DOHH2 (cell line): ENCODE results near the gene TPCN1.
A peak's percentile ranks its signal among the peaks of the same experiment; 100 is the strongest.

Source experiments
- H3F3A ChIP-seq: fragments of 200-600 bp; sonication (generic), shearing (Covaris generic); 2 replicates; pipeline ENCODE4 v1.6.0; 2016; ENCODE audit warnings: antibody characterized with exemption, mild to moderate bottlenecking; ENCODE audit not compliant: control insufficient read depth, insufficient read depth
- H3K27ac ChIP-seq: fragments of 200-600 bp; sonication (generic); 2 replicates; pipeline ENCODE4 v1.5.1; 2014; ENCODE audit warnings: low read depth, mild to moderate bottlenecking, low read length, moderate library complexity
- H3K27me3 ChIP-seq: fragments of 200-600 bp; sonication (generic); 2 replicates; pipeline ENCODE4 v1.6.1; 2014; ENCODE audit warnings: mild to moderate bottlenecking, low read length, mixed read lengths; ENCODE audit not compliant: control insufficient read depth
- H3K36me3 ChIP-seq: fragments of 200-600 bp; sonication (generic); 2 replicates; pipeline ENCODE4 v1.6.1; 2014; ENCODE audit warnings: mild to moderate bottlenecking, low read length, moderate library complexity, mixed read lengths; ENCODE audit not compliant: control insufficient read depth
- H3K4me1 ChIP-seq: fragments of 200-600 bp; sonication (generic); 2 replicates; pipeline ENCODE4 v1.6.1; 2014; ENCODE audit warnings: mild to moderate bottlenecking, low read length, mixed read lengths; ENCODE audit not compliant: control insufficient read depth
- H3K4me2 ChIP-seq: fragments of 200-600 bp; sonication (generic); 2 replicates; pipeline ENCODE4 v1.6.0; 2014; ENCODE audit warnings: mild to moderate bottlenecking, low read length, moderate library complexity
- H3K4me3 ChIP-seq: fragments of 200-600 bp; sonication (generic); 2 replicates; pipeline ENCODE4 v1.5.1; 2014; ENCODE audit warnings: mild to moderate bottlenecking, low read length, mixed read lengths
- H3K79me2 ChIP-seq: fragments of 200-600 bp; sonication (generic); 2 replicates; pipeline ENCODE4 v1.6.1; 2014; ENCODE audit warnings: mild to moderate bottlenecking, low read length, mixed read lengths; ENCODE audit not compliant: control insufficient read depth
- H3K9me2 ChIP-seq: fragments of 200-600 bp; sonication (generic); replicated peaks from 2 replicates; pipeline ENCODE4 v1.6.1; 2014; ENCODE audit warnings: mild to moderate bottlenecking, low read length, mixed read lengths; ENCODE audit not compliant: control insufficient read depth
- H3K9me3 ChIP-seq: fragments of 200-600 bp; sonication (generic); 2 replicates; pipeline ENCODE4 v1.6.1; 2014; ENCODE audit warnings: antibody characterized with exemption, low read length, mixed read lengths; ENCODE audit not compliant: control insufficient read depth, insufficient read depth
- H4K20me1 ChIP-seq: fragments of 200-600 bp; sonication (generic); 2 replicates; pipeline ENCODE4 v1.6.0; 2014; ENCODE audit warnings: low read depth, mild to moderate bottlenecking, antibody characterized with exemption, low read length, moderate library complexity; ENCODE audit not compliant: control insufficient read depth, insufficient read depth
- CTCF ChIP-seq: fragments of 200-600 bp; sonication (generic); IDR thresholded peaks from one replicate; pipeline ENCODE4 v1.5.1; 2014; ENCODE audit warnings: antibody characterized with exemption, mild to moderate bottlenecking, low read depth, low read length; ENCODE audit not compliant: poor library complexity, severe bottlenecking
- EZH2phosphoT487 ChIP-seq: fragments of 200-600 bp; sonication (generic); IDR thresholded peaks from 2 replicates; pipeline ENCODE4 v1.6.1; 2017; ENCODE audit warnings: borderline replicate concordance, mild to moderate bottlenecking, antibody characterized with exemption, low read length, moderate library complexity, mixed read lengths

TPCN1 gene

GRCh38 chr12:113232089-113232839, 11.0 kb downstream of the TPCN1 start:
- no peaks in the 10 kb centered on the region for H3K9me3 ChIP-seq
- peak overlapping the region; percentile 64 for H3K4me2 ChIP-seq
- peak overlapping the region; percentile 55 for H3K4me3 ChIP-seq
- peaks cover 83% of the 10 kb centered on the region for H3K79me2 ChIP-seq
- H3F3A ChIP-seq: peaks cover 31% of the 10 kb centered on the region
- H3K27ac ChIP-seq: peak overlapping the region; percentile 83
- H3K9me2 ChIP-seq: no peaks in the 10 kb centered on the region
- no peaks in the 10 kb centered on the region for H4K20me1 ChIP-seq
- no peaks in the 10 kb centered on the region for H3K27me3 ChIP-seq
- TF ChIP-seq CTCF (no peak), EZH2phosphoT487 (no peak)
- peaks cover 98% of the 10 kb centered on the region for H3K4me1 ChIP-seq
- H3K36me3 ChIP-seq: peaks cover 98% of the 10 kb centered on the region

GRCh38 chr12:113232840-113233585, 11.7 kb downstream of the TPCN1 start:
- TF ChIP-seq CTCF (peak; percentile 80), EZH2phosphoT487 (no peak)
- Histone ChIP-seq H3K4me3 (peak overlapping the region; percentile 55), H3K9me3 (no peaks in the 10 kb centered on the region), H3F3A (peaks cover 25% of the 10 kb centered on the region), H3K9me2 (no peaks in the 10 kb centered on the region), H3K79me2 (peaks cover 84% of the 10 kb centered on the region), H3K4me1 (peaks cover 98% of the 10 kb centered on the region), H3K27ac (peak overlapping the region; percentile 83), H3K27me3 (no peaks in the 10 kb centered on the region), H3K4me2 (peak overlapping the region; percentile 64), H3K36me3 (peaks cover 98% of the 10 kb centered on the region), H4K20me1 (no peaks in the 10 kb centered on the region)

GRCh38 chr12:113233967-113234366, 12.7 kb downstream of the TPCN1 start:
- no peak for TF ChIP-seq CTCF
- no peak for TF ChIP-seq EZH2phosphoT487
- peaks cover 83% of the 10 kb centered on the region for H3K79me2 ChIP-seq
- no peak overlapping the region; the same call in 1 of the 2 replicates for H3K27ac ChIP-seq
- H3K27me3 ChIP-seq: no peaks in the 10 kb centered on the region
- no peaks in the 10 kb centered on the region for H3K9me2 ChIP-seq
- peaks cover 18% of the 10 kb centered on the region for H3F3A ChIP-seq
- H3K36me3 ChIP-seq: peaks cover 96% of the 10 kb centered on the region
- H3K9me3 ChIP-seq: no peaks in the 10 kb centered on the region
- no peaks in the 10 kb centered on the region for H4K20me1 ChIP-seq
- peaks cover 98% of the 10 kb centered on the region for H3K4me1 ChIP-seq
- no peak overlapping the region for H3K4me3 ChIP-seq
- H3K4me2 ChIP-seq: no peak overlapping the region; the same call in 1 of the 2 replicates
